NB4 (cell line): ENCODE results near the gene NAALADL2.

Experiments
- DNase-seq: peaks from one replicate; pipeline ENCODE4 v3.0.0; 2010; ENCODE audit warnings: low read depth
- H3K4me3 ChIP-seq: one replicate; pipeline ENCODE4 v1.5.1; 2011; ENCODE audit warnings: mild to moderate bottlenecking, low read depth, low read length, moderate library complexity
- MYC ChIP-seq: IDR thresholded peaks from 2 replicates; pipeline ENCODE4 v1.6.1; 2011; ENCODE audit warnings: low read depth, low read length
- POLR2A ChIP-seq: IDR thresholded peaks from 2 replicates; pipeline ENCODE4 v1.6.1; 2011; ENCODE audit warnings: mild to moderate bottlenecking; ENCODE audit not compliant: insufficient read length; ENCODE audit errors: extremely low read depth
- TF ChIP-seq, protein P1 (sequence below): IDR thresholded peaks from 2 replicates; pipeline ENCODE4 v1.6.1; 2011; ENCODE audit warnings: low read depth, low read length
- TF ChIP-seq, protein P2 (sequence below): IDR thresholded peaks from one replicate; pipeline ENCODE4 v1.5.1; 2012; ENCODE audit warnings: low read depth, low read length

The NAALADL2 gene

GRCh38 chr3:175020101-175020500 is 161.0 kb downstream of the NAALADL2 start:
- TF ChIP-seq MYC, result no peak
- no peak overlapping the region for H3K4me3 ChIP-seq
- DNase-seq, result no peak

- TF ChIP-seq MYC (no peak), POLR2A (no peak)
- TF ChIP-seq, protein P1, sequence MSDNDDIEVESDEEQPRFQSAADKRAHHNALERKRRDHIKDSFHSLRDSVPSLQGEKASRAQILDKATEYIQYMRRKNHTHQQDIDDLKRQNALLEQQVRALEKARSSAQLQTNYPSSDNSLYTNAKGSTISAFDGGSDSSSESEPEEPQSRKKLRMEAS, result no peak
- TF ChIP-seq, protein P2, sequence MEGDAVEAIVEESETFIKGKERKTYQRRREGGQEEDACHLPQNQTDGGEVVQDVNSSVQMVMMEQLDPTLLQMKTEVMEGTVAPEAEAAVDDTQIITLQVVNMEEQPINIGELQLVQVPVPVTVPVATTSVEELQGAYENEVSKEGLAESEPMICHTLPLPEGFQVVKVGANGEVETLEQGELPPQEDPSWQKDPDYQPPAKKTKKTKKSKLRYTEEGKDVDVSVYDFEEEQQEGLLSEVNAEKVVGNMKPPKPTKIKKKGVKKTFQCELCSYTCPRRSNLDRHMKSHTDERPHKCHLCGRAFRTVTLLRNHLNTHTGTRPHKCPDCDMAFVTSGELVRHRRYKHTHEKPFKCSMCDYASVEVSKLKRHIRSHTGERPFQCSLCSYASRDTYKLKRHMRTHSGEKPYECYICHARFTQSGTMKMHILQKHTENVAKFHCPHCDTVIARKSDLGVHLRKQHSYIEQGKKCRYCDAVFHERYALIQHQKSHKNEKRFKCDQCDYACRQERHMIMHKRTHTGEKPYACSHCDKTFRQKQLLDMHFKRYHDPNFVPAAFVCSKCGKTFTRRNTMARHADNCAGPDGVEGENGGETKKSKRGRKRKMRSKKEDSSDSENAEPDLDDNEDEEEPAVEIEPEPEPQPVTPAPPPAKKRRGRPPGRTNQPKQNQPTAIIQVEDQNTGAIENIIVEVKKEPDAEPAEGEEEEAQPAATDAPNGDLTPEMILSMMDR, result no peak
- DNase-seq, result no peak
- H3K4me3 ChIP-seq, result no peak overlapping the region
Measured at GRCh38 chr3:175029828-175030227, 170.7 kb downstream of the NAALADL2 start.

- no peak overlapping the region for H3K4me3 ChIP-seq
- TF ChIP-seq, protein P1, result no peak
- TF ChIP-seq, protein P2, result no peak
- TF ChIP-seq MYC (no peak), POLR2A (no peak)
- DNase-seq, result no peak
Measured at GRCh38 chr3:175039875-175040274, 180.7 kb downstream of the NAALADL2 start.

DNA sequence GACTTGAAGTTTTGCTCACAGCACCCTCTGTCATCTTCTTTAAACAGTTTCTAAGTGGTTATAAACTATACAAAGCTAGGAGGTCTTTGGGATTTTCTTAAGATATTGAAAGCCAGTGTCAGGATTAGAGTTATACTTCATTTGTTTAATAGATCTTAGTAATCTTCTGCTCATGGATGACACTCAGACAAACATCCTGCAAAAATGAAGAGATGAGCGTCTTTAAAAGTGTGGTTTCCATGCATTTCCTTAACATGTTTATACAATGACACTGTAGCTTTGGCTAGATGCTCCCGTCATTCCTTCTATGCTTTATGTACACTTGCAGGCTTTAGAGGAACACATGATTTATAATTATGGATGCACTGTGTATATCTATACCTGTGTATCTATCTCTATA is 182.2 kb downstream of the NAALADL2 start:
- TF ChIP-seq POLR2A, result no peak
- DNase-seq, result no peak
- H3K4me3 ChIP-seq, result no peak overlapping the region

- no peak for TF ChIP-seq MYC
- TF ChIP-seq, protein P1, result no peak
- TF ChIP-seq POLR2A, result no peak
- TF ChIP-seq, protein P2, result no peak
- no peak for DNase-seq
- H3K4me3 ChIP-seq, result no peak overlapping the region
Measured at GRCh38 chr3:175046601-175047000, 187.5 kb downstream of the NAALADL2 start.

- TF ChIP-seq MYC (no peak), POLR2A (no peak)
- TF ChIP-seq, protein P1, result no peak
- TF ChIP-seq, protein P2, result no peak
- H3K4me3 ChIP-seq, result no peak overlapping the region
- no peak for DNase-seq
Measured at GRCh38 chr3:175047786-175048185, 188.7 kb downstream of the NAALADL2 start.

DNA sequence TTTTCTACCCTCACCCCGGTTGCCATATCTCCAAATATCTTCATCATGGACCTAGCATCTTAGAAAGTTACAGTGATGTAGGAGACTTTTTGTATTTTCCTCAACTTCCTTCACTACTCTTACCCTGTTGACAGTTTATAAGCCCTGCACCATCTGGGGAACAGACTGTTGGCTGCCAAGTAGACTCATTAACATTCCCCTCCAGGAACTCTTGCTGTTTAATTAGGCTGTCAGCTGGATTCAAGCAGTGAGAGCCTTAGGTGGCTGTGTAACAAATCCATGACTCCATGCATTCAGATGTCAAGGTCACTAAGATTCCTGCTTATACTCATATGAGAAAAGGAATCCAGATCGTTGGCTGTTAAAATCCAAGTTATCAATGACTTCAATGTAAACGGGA is 198.3 kb downstream of the NAALADL2 start:
- no peak for DNase-seq
- no peak overlapping the region for H3K4me3 ChIP-seq
- TF ChIP-seq, protein P2, result no peak
